HCT116 (cell line): ENCODE measurements around the gene NEURL4. TPM values are rescaled to one million over a fixed set of nuclear protein-coding genes. Genes with fewer than 3 reads are reported as not detected.

Experiments used
- ATAC-seq: fragments of 200-7000 bp; cut with Tn5 transposase; 2 replicates; pipeline ENCODE4 v1.9.1; 2020; ENCODE audit warnings: mild to moderate bottlenecking, moderate library complexity
- BruUV-seq: library from RNA; stranded (reverse); fragments of 400-500 nt; replicated peaks from 2 replicates; lab custom pipeline; 2021; lab: Mats Ljungman, UMichigan
- CTCF ChIA-PET: fragments of 300-600 bp; sonication (Branson Sonifier 250); formaldehyde crosslinking; loops from one replicate; lab custom pipeline; 2021; ENCODE audit warnings: antibody characterized with exemption; lab: Charles Lee
- POLR2A ChIA-PET: fragments of 300-600, 350-600 bp; sonication (Branson Sonifier 250); formaldehyde crosslinking; loops from one replicate; lab custom pipeline; 2021; ENCODE audit warnings: antibody characterized with exemption; lab: Charles Lee
- RAD21 ChIA-PET, 2 experiments: fragments of 300-600 bp; sonication (Branson Sonifier 250); formaldehyde crosslinking; loops; one replicate each; lab custom pipeline; 2023; ENCODE audit warnings: low total read pairs in 2 of 2; ENCODE audit not compliant: uncharacterized antibody in 2 of 2, unreplicated experiment in 2 of 2, low non-redundant PET in 1 of 2; lab: Charles Lee
- DNase-seq: peaks from one replicate; pipeline ENCODE4 v3.0.0-alpha.2; 2010; ENCODE audit warnings: low read depth, low spot score
- H2AFZ ChIP-seq: fragments of 200-600 bp; shearing (Covaris generic), sonication (generic); 2 replicates; pipeline ENCODE4 v1.6.1; 2017; ENCODE audit warnings: low read depth, mixed run types, mixed read lengths, antibody characterized with exemption, low read length; ENCODE audit not compliant: poor library complexity, severe bottlenecking
- H3K27ac ChIP-seq: 2 replicates; pipeline ENCODE4 v1.5.1; 2012; ENCODE audit warnings: low read depth, low read length
- H3K27me3 ChIP-seq: fragments of 200-600 bp; sonication (generic); 2 replicates; pipeline ENCODE4 v1.6.1; 2016; ENCODE audit warnings: mixed run types, low read length, mixed read lengths; ENCODE audit not compliant: insufficient read depth
- H3K36me3 ChIP-seq, 2 experiments: fragments of 200-500 bp in 1 of 2; fragments of 200-600 bp in 1 of 2; sonication (Bioruptor generic) in 1 of 2; sonication (generic) in 1 of 2; 2 replicates each; pipeline versions ENCODE4 v1.5.1 to v1.6.1; 2014 to 2016; ENCODE audit warnings: low read length in 2 of 2, inconsistent platforms in 1 of 2, mixed read lengths in 1 of 2, mixed run types in 1 of 2; ENCODE audit not compliant: insufficient read depth in 2 of 2, control insufficient read depth in 1 of 2
- H3K4me1 ChIP-seq, 2 experiments: fragments of 200-600 bp in 1 of 2; sonication (generic) in 1 of 2; 2 replicates each; pipeline versions ENCODE4 v1.5.1 to v1.6.1; 2012 to 2017; ENCODE audit warnings: low read length in 2 of 2, inconsistent platforms in 1 of 2, mild to moderate bottlenecking in 1 of 2, mixed read lengths in 1 of 2, mixed run types in 1 of 2, moderate library complexity in 1 of 2; ENCODE audit not compliant: insufficient read depth in 2 of 2, control insufficient read depth in 1 of 2
- H3K4me2 ChIP-seq: fragments of 200-600 bp; sonication (generic); 2 replicates; pipeline ENCODE4 v1.6.1; 2017; ENCODE audit warnings: mixed run types, low read length, mixed read lengths
- H3K4me3 ChIP-seq, 2 experiments: fragments of 200-600 bp in 1 of 2; sonication (generic) in 1 of 2; replicated peaks in 1 of 2; 2 replicates each; pipeline ENCODE4 v1.5.1; 2011 to 2016; ENCODE audit warnings: low read length in 2 of 2, control low read depth in 1 of 2, low read depth in 1 of 2, mild to moderate bottlenecking in 1 of 2, mixed read lengths in 1 of 2, mixed run types in 1 of 2
- H3K79me2 ChIP-seq: fragments of 200-600 bp; sonication (generic); 2 replicates; pipeline ENCODE4 v1.6.1; 2017; ENCODE audit warnings: mild to moderate bottlenecking, mixed run types, low read length, moderate library complexity, mixed read lengths; ENCODE audit not compliant: insufficient read depth
- H3K9ac ChIP-seq: fragments of 200-600 bp; sonication (generic); 2 replicates; pipeline ENCODE4 v1.6.1; 2016; ENCODE audit warnings: low read length, mixed read lengths
- H3K9me2 ChIP-seq: fragments of 200-600 bp; sonication (generic), shearing (Covaris generic); 2 replicates; pipeline ENCODE4 v1.6.1; 2017; ENCODE audit warnings: mixed run types, mild to moderate bottlenecking, moderate library complexity; ENCODE audit not compliant: insufficient read depth
- H3K9me3 ChIP-seq, 2 experiments: fragments of 200-500 bp in 1 of 2; fragments of 200-600 bp in 1 of 2; sonication (Bioruptor generic) in 1 of 2; sonication (generic) in 1 of 2; 2 replicates each; pipeline ENCODE4 v1.6.1; 2014 to 2017; ENCODE audit warnings: low read length in 2 of 2, mixed read lengths in 2 of 2, inconsistent platforms in 1 of 2, low read depth in 1 of 2, mild to moderate bottlenecking in 1 of 2, mixed run types in 1 of 2, moderate library complexity in 1 of 2; ENCODE audit not compliant: control insufficient read depth in 1 of 2, insufficient read depth in 1 of 2
- H4K20me1 ChIP-seq: fragments of 200-600 bp; sonication (generic), shearing (Covaris generic); 2 replicates; pipeline ENCODE4 v1.6.1; 2017; ENCODE audit warnings: mixed run types, mild to moderate bottlenecking, moderate library complexity; ENCODE audit not compliant: insufficient read depth
- CTCF ChIP-seq, 3 experiments: fragments of 200-600 bp in 1 of 3; sonication (generic) in 1 of 3; IDR thresholded peaks in 2 of 3; conservative IDR thresholded peaks in 1 of 3; 2 replicates each; pipeline ENCODE4 v1.5.1; 2012 to 2017; ENCODE audit warnings: low read depth in 2 of 3, low read length in 2 of 3, antibody characterized with exemption in 1 of 3, borderline replicate concordance in 1 of 3, control low read depth in 1 of 3, mild to moderate bottlenecking in 1 of 3, mixed read lengths in 1 of 3, mixed run types in 1 of 3, moderate library complexity in 1 of 3; ENCODE audit not compliant: insufficient read depth in 1 of 3
- MAX ChIP-seq: IDR thresholded peaks from 2 replicates; pipeline ENCODE4 v1.6.1; 2012
- POLR2A ChIP-seq: IDR thresholded peaks from 2 replicates; pipeline ENCODE4 v1.7.0; 2011; ENCODE audit warnings: borderline replicate concordance; ENCODE audit not compliant: insufficient read depth, insufficient read length; ENCODE audit errors: extremely low read depth
- RAD21 ChIP-seq: IDR thresholded peaks from 2 replicates; pipeline ENCODE4 v1.6.1; 2012; ENCODE audit warnings: low read depth, mild to moderate bottlenecking
- SP1 ChIP-seq: IDR thresholded peaks from 2 replicates; pipeline ENCODE4 v1.6.1; 2012; ENCODE audit warnings: low read depth
- SRF ChIP-seq: IDR thresholded peaks from 2 replicates; pipeline ENCODE4 v1.6.1; 2012; ENCODE audit warnings: low read depth
- TCF7L2 ChIP-seq: IDR thresholded peaks from 2 replicates; pipeline ENCODE4 v1.7.0; 2011; ENCODE audit warnings: borderline replicate concordance, inconsistent platforms; ENCODE audit not compliant: insufficient read depth, insufficient read length; ENCODE audit errors: extremely low read depth
- YY1 ChIP-seq: IDR thresholded peaks from 2 replicates; pipeline ENCODE4 v1.6.1; 2011; ENCODE audit warnings: low read length, low read depth, moderate library complexity, mild to moderate bottlenecking; ENCODE audit not compliant: insufficient replicate concordance; ENCODE audit errors: extremely low read depth
- intact Hi-C: fragments of 100-400 bp; cut with micrococcal nuclease; formaldehyde crosslinking; loops from 2 replicates; pipeline ENCODE4 v1.10.0; 2022
- total RNA-seq: library from RNA; stranded (reverse); gene quantifications from one replicate; pipeline ENCODE4 v1.2.1, GENCODE V29; 2021; ENCODE audit not compliant: unreplicated experiment

The NEURL4 gene
- total RNA-seq, 1 experiment from 2014 or later, result 56.9 TPM

DNA sequence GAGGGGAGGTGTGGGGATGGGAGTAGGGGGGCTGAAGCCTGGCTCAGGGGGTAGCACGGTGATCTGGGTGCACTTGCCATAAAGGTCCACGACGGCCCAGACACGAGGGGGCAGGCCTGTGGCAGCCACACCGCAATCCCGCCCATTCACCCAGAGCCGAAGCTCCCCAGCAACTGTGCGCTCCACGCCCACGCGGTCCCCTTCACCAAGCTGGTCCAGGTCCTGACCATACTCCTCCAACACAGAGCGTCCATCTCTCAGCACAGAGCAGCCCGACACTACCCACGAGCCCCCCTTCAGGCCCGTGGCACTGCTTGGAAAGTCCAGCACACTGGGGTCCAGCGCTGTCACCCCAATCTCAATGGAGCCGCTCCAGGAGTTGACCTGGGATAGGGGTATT is 1.6 kb downstream of the NEURL4 start (continued):
- no peak for TF ChIP-seq CTCF (IDR thresholded peaks at IDR 0.05 in 2 of 3, conservative IDR thresholded peaks at IDR 0.05 in 1 of 3; ENCODE audit: borderline replicate concordance in 1 of 3, insufficient read depth in 1 of 3, low read depth in 2 of 3, low read length in 2 of 3)
- TF ChIP-seq SRF, result no peak
- no peak for TF ChIP-seq SP1
- no peak for TF ChIP-seq TCF7L2

DNA sequence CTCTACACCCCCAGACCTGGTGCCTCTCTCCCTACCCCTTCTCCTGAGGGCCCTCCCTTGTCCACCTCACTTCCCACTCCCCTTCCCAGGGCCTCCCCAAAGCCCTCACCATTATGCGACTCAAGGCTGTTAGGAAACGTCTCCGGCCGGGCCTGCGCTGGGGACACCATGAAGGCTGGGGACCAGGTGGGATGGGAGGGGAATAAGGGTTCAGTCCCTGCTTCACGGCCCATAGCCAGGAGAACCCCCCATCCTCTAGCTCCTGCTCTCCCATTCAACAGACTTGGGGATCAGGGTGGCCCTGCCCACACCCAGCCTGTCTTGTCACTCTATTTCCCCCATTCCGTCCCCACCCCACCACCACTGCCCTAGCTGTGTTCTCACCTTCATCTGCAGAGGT is 2.1 kb downstream of the NEURL4 start:
- RAD21 ChIA-PET, result no interaction called here
- H3K79me2 ChIP-seq, result peaks cover 20% of the 10 kb centered on the region; the same call in 1 of the 2 replicates
- no peak overlapping the region for H3K4me3 ChIP-seq
- H3K9me3 ChIP-seq, result no peaks in the 10 kb centered on the region
- POLR2A ChIA-PET, result no interaction called here
- CTCF ChIA-PET, result no interaction called here
- no peaks in the 10 kb centered on the region for H4K20me1 ChIP-seq
- no peaks in the 10 kb centered on the region for H3K9me2 ChIP-seq
- intact Hi-C loops, result no loop called here
- no peak overlapping the region for H2AFZ ChIP-seq
- no peak overlapping the region for H3K9ac ChIP-seq
- peaks cover 17 to 31% of the 10 kb centered on the region in 2 experiments; a peak in 3 of 4 replicates for H3K36me3 ChIP-seq
- no peaks in the 10 kb centered on the region for H3K27me3 ChIP-seq
- TF ChIP-seq RAD21, result no peak
- TF ChIP-seq CTCF (IDR thresholded peaks at IDR 0.05 in 2 of 3, conservative IDR thresholded peaks at IDR 0.05 in 1 of 3; ENCODE audit: borderline replicate concordance in 1 of 3, insufficient read depth in 1 of 3, low read depth in 2 of 3, low read length in 2 of 3), result no peak
- TF ChIP-seq YY1, result no peak
- TF ChIP-seq MAX, result no peak
- TF ChIP-seq POLR2A, result no peak
- TF ChIP-seq, all 23 proteins: peak for 0
- peaks cover 3 to 29% of the 10 kb centered on the region in 2 experiments; a peak in 3 of 4 replicates for H3K4me1 ChIP-seq
- H3K4me2 ChIP-seq, result no peak overlapping the region
- BruUV-seq, result no TSS peak
- no peak for ATAC-seq
- DNase-seq, result no peak
- no peak overlapping the region for H3K27ac ChIP-seq
